CD14-positive monocyte (primary cell): Measurements from ENCODE around the gene TENT4A. TPM values are rescaled to one million over a fixed set of nuclear protein-coding genes. Genes with fewer than 3 reads are reported as not detected.

ENCODE experiments used
- DNase-seq, 3 donors: peaks; one replicate each; pipeline ENCODE4 v3.0.0-alpha.2; 2011 to 2022
- H2AFZ ChIP-seq: 2 replicates; pipeline ENCODE4 v1.6.0; 2012; ENCODE audit warnings: mild to moderate bottlenecking, low read depth, low read length, inconsistent platforms; ENCODE audit not compliant: insufficient read depth, poor library complexity, severe bottlenecking
- H3K27ac ChIP-seq, 2 donors: 1 replicate in 1 of 2; 2 replicates in 1 of 2; pipeline ENCODE4 v1.5.1; 2012 to 2013; ENCODE audit warnings: low read length in 2 of 2, control low read depth in 1 of 2, inconsistent platforms in 1 of 2, low read depth in 1 of 2, mild to moderate bottlenecking in 1 of 2
- H3K27me3 ChIP-seq, 2 donors: one replicate each; pipeline versions ENCODE4 v1.6.0 to v1.6.1; 2011 to 2013; ENCODE audit warnings: low read length in 2 of 2; ENCODE audit not compliant: control insufficient read depth in 2 of 2, insufficient read depth in 2 of 2
- H3K36me3 ChIP-seq, 2 donors: replicated peaks in 1 of 2; 1 replicate in 1 of 2; 2 replicates in 1 of 2; pipeline versions ENCODE4 v1.5.1 to v1.6.1; 2012 to 2013; ENCODE audit warnings: low read length in 2 of 2, control low read depth in 1 of 2, inconsistent platforms in 1 of 2, mild to moderate bottlenecking in 1 of 2; ENCODE audit not compliant: insufficient read depth in 2 of 2, control insufficient read depth in 1 of 2
- H3K4me1 ChIP-seq, 2 donors: 1 replicate in 1 of 2; 2 replicates in 1 of 2; pipeline versions ENCODE4 v1.5.1 to v1.6.1; 2012 to 2013; ENCODE audit warnings: low read length in 2 of 2, control low read depth in 1 of 2, inconsistent platforms in 1 of 2, mild to moderate bottlenecking in 1 of 2, moderate library complexity in 1 of 2; ENCODE audit not compliant: insufficient read depth in 2 of 2, control insufficient read depth in 1 of 2
- H3K4me2 ChIP-seq: replicated peaks from 2 replicates; pipeline ENCODE3; 2012; ENCODE audit warnings: low read length, moderate library complexity, mild to moderate bottlenecking; ENCODE audit not compliant: poor library complexity, severe bottlenecking; ENCODE audit errors: extremely low read depth
- H3K4me3 ChIP-seq, 3 experiments: fragments of 200-600 bp in 1 of 3; sonication (generic) in 1 of 3; replicated peaks in 1 of 3; 1 replicate in 2 of 3; 2 replicates in 1 of 3; pipeline ENCODE4 v1.5.1; 2011 to 2013; ENCODE audit warnings: low read length in 3 of 3, mild to moderate bottlenecking in 3 of 3, control low read depth in 2 of 3, low read depth in 2 of 3, inconsistent platforms in 1 of 3, moderate library complexity in 1 of 3
- H3K79me2 ChIP-seq: 2 replicates; pipeline ENCODE4 v1.6.0; 2012; ENCODE audit warnings: mild to moderate bottlenecking, control low read depth, inconsistent platforms, low read length, moderate library complexity; ENCODE audit not compliant: insufficient read depth
- H3K9ac ChIP-seq: 2 replicates; pipeline ENCODE4 v1.6.0; 2017; ENCODE audit warnings: low read length, mild to moderate bottlenecking; ENCODE audit not compliant: insufficient read depth, poor library complexity, severe bottlenecking
- H3K9me3 ChIP-seq, 2 donors: replicated peaks in 1 of 2; 1 replicate in 1 of 2; 2 replicates in 1 of 2; pipeline versions ENCODE4 v1.5.1 to v1.6.1; 2012 to 2013; ENCODE audit warnings: low read length in 2 of 2, control low read depth in 1 of 2; ENCODE audit not compliant: control insufficient read depth in 1 of 2, insufficient read depth in 1 of 2
- H4K20me1 ChIP-seq: 2 replicates; pipeline ENCODE4 v1.6.0; 2012; ENCODE audit warnings: mild to moderate bottlenecking, low read length, control low read depth, moderate library complexity; ENCODE audit not compliant: insufficient read depth
- H3K27ac Mint-ChIP-seq, 7 donors: one replicate each; pipeline ENCODE4 v1.8.0; 2020; ENCODE audit warnings: mild to moderate bottlenecking in 7 of 7, mixed read lengths in 7 of 7, moderate library complexity in 6 of 7, inconsistent platforms in 2 of 7
- H3K27me3 Mint-ChIP-seq, 3 donors: one replicate each; pipeline ENCODE4 v1.8.0; 2021 to 2022; ENCODE audit warnings: low read depth in 3 of 3, mild to moderate bottlenecking in 3 of 3, mixed read lengths in 3 of 3, moderate library complexity in 3 of 3, inconsistent platforms in 1 of 3
- H3K36me3 Mint-ChIP-seq, 2 donors: one replicate each; pipeline ENCODE4 v1.8.0; 2020; ENCODE audit warnings: mixed read lengths in 2 of 2, inconsistent platforms in 1 of 2, mild to moderate bottlenecking in 1 of 2
- H3K4me1 Mint-ChIP-seq: one replicate; pipeline ENCODE4 v1.8.0; 2020; ENCODE audit warnings: mild to moderate bottlenecking, mixed read lengths
- H3K4me3 Mint-ChIP-seq, 2 donors: one replicate each; pipeline ENCODE4 v1.8.0; 2020; ENCODE audit warnings: mild to moderate bottlenecking in 2 of 2, mixed read lengths in 2 of 2, moderate library complexity in 1 of 2
- H3K9me3 Mint-ChIP-seq, 7 donors: one replicate each; pipeline ENCODE4 v1.8.0; 2020 to 2022; ENCODE audit warnings: mixed read lengths in 7 of 7, mild to moderate bottlenecking in 6 of 7, moderate library complexity in 6 of 7, inconsistent platforms in 2 of 7
- CTCF ChIP-seq: fragments of 200-600 bp; IDR thresholded peaks from one replicate; pipeline ENCODE4 v1.8.0; 2022; ENCODE audit warnings: antibody characterized with exemption, mild to moderate bottlenecking
- WGBS: methylation state at CpG from one replicate; pipeline ENCODE4 v1.1.5; 2013; ENCODE audit warnings: missing lambda C conversion rate; ENCODE audit not compliant: insufficient coverage; 5-methylcytosine and 5-hydroxymethylcytosine counted together
- intact Hi-C, 2 donors: fragments of 100-400 bp; cut with micrococcal nuclease; formaldehyde crosslinking; loops; one replicate each; pipeline versions ENCODE4 v1.15.0 to v1.15.1; 2023
- polyA plus RNA-seq, 3 donors: library from polyadenylated mRNA; depleted of rRNA in 1 of 3; unstranded in 2 of 3; stranded (reverse) in 1 of 3; fragments of 300-500 nt in 2 of 3; fragments of >200 nt in 1 of 3; fragmentation: Illumina TruSeq in 2 of 3; gene quantifications; 1 replicate in 2 of 3; 2 replicates in 1 of 3; pipeline ENCODE4 v1.2.3, GENCODE V29; 2012 to 2021

The TENT4A gene
- polyA plus RNA-seq, 3 donors: 0.17 to 15.6 (median 0.44) TPM

- peak overlapping the region; percentile 55 to 73 for H3K27ac ChIP-seq
- H3K9ac ChIP-seq: peak overlapping the region; percentile 18
- Mint-ChIP-seq H3K27me3 (peaks cover 4 to 7% (median 6%) of the 10 kb centered on the region in 3 donors), H3K4me1 (peaks cover 59% of the 10 kb centered on the region), H3K4me3 (peak overlapping the region; percentile 40 to 65), H3K36me3 (no peaks in the 10 kb centered on the region), H3K9me3 (no peaks in the 10 kb centered on the region), H3K27ac (peak overlapping the region; percentile 76 to 94 (median 86))
- peaks cover 38% of the 10 kb centered on the region in 2 donors for H3K4me1 ChIP-seq
- peak overlapping the region; percentile 45 for H2AFZ ChIP-seq
- no peaks in the 10 kb centered on the region for H3K27me3 ChIP-seq
- WGBS: no CpG with 5 or more reads among the region's 10 CpGs
- peak overlapping the region in 1 of 3 experiments; percentile 11 for H3K4me3 ChIP-seq
- no peaks in the 10 kb centered on the region for H4K20me1 ChIP-seq
- H3K79me2 ChIP-seq: no peaks in the 10 kb centered on the region
- H3K4me2 ChIP-seq: peak overlapping the region; percentile 42
- peak; percentile 29 to 49 (median 37) for DNase-seq
- H3K9me3 ChIP-seq: no peaks in the 10 kb centered on the region
- H3K36me3 ChIP-seq: no peaks in the 10 kb centered on the region
- TF ChIP-seq CTCF: no peak
- intact Hi-C loops: no loop called here
Observed at GRCh38 chr5:6786786-6787495, 73.7 kb downstream of the TENT4A start.

GRCh38 chr5:6787941-6788340 lies 74.7 kb downstream of the TENT4A start:
- DNase-seq: no peak
- H3K27ac Mint-ChIP-seq: peak overlapping the region in 4 of 7 donors; percentile 21 to 94 (median 74)
- Histone ChIP-seq H3K4me3 (no peak overlapping the region), H3K9me3 (no peaks in the 10 kb centered on the region), H3K36me3 (no peaks in the 10 kb centered on the region), H3K4me1 (peaks cover 40 to 41% of the 10 kb centered on the region in 2 donors), H3K27me3 (no peaks in the 10 kb centered on the region), H2AFZ (peak overlapping the region; percentile 45), H3K9ac (no peak overlapping the region), H3K4me2 (no peak overlapping the region), H3K79me2 (no peaks in the 10 kb centered on the region), H3K27ac (peak overlapping the region; percentile 55 to 73), H4K20me1 (no peaks in the 10 kb centered on the region)
- intact Hi-C loops: no loop called here
- TF ChIP-seq CTCF: no peak
- 82% methylated on average over 3 of the region's 4 CpGs for WGBS
- H3K4me1 Mint-ChIP-seq: peaks cover 57% of the 10 kb centered on the region
- no peaks in the 10 kb centered on the region for H3K9me3 Mint-ChIP-seq
- H3K4me3 Mint-ChIP-seq: no peak overlapping the region
- peaks cover 4 to 7% (median 6%) of the 10 kb centered on the region in 3 donors for H3K27me3 Mint-ChIP-seq
- no peaks in the 10 kb centered on the region for H3K36me3 Mint-ChIP-seq
